Uterus (tissue), 2 donors: ENCODE data around the gene TOP3A.

Experiments used
- POLR2A ChIP-seq, 2 donors: fragments of 450-650 bp; IDR thresholded peaks; one replicate each; pipeline ENCODE4 v1.6.1; 2016; ENCODE audit warnings: antibody characterized with exemption in 2 of 2, mild to moderate bottlenecking in 1 of 2, moderate library complexity in 1 of 2
- TF ChIP-seq, protein P1 (sequence below), 4 experiments: fragments of 200-600 bp in 2 of 4; fragments of 450-650 bp in 2 of 4; sonication (generic) in 2 of 4; IDR thresholded peaks; one replicate each; pipeline ENCODE4 v1.5.1; 2016 to 2019; ENCODE audit warnings: antibody characterized with exemption in 4 of 4, mild to moderate bottlenecking in 2 of 4, moderate library complexity in 1 of 4

GRCh38 chr17:18250259-18250658 is 64.5 kb downstream of the TOP3A start:
- TF ChIP-seq, protein P1, sequence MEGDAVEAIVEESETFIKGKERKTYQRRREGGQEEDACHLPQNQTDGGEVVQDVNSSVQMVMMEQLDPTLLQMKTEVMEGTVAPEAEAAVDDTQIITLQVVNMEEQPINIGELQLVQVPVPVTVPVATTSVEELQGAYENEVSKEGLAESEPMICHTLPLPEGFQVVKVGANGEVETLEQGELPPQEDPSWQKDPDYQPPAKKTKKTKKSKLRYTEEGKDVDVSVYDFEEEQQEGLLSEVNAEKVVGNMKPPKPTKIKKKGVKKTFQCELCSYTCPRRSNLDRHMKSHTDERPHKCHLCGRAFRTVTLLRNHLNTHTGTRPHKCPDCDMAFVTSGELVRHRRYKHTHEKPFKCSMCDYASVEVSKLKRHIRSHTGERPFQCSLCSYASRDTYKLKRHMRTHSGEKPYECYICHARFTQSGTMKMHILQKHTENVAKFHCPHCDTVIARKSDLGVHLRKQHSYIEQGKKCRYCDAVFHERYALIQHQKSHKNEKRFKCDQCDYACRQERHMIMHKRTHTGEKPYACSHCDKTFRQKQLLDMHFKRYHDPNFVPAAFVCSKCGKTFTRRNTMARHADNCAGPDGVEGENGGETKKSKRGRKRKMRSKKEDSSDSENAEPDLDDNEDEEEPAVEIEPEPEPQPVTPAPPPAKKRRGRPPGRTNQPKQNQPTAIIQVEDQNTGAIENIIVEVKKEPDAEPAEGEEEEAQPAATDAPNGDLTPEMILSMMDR (IDR thresholded peaks at IDR 0.05): no peak
- TF ChIP-seq POLR2A (IDR thresholded peaks at IDR 0.05): no peak
